HEK293T (cell line): ENCODE measurements around the gene TUBG2.

Experiments
- ARNT ChIP-seq: fragments of 450-650 bp; IDR thresholded peaks from 2 replicates; pipeline ENCODE4 v1.6.1; 2017; ENCODE audit warnings: mild to moderate bottlenecking
- BHLHE40 ChIP-seq: fragments of 450-650 bp; IDR thresholded peaks from 2 replicates; pipeline ENCODE4 v1.6.1; 2016; ENCODE audit warnings: mild to moderate bottlenecking, moderate library complexity, borderline replicate concordance
- CTBP1 ChIP-seq: fragments of 450-650 bp; IDR thresholded peaks from 2 replicates; pipeline ENCODE4 v1.6.1; 2016; ENCODE audit warnings: borderline replicate concordance
- ELF4 ChIP-seq: fragments of 450-650 bp; IDR thresholded peaks from 2 replicates; pipeline ENCODE4 v1.6.1; 2017; ENCODE audit warnings: antibody characterized with exemption
- FOXA1 ChIP-seq: fragments of 450-650 bp; IDR thresholded peaks from 2 replicates; pipeline ENCODE4 v1.6.1; 2016; ENCODE audit warnings: mild to moderate bottlenecking
- FOXK2 ChIP-seq: fragments of 450-650 bp; IDR thresholded peaks from 2 replicates; pipeline ENCODE4 v1.6.1; 2016; ENCODE audit warnings: mild to moderate bottlenecking
- FOXM1 ChIP-seq: fragments of 450-650 bp; IDR thresholded peaks from 2 replicates; pipeline ENCODE4 v1.6.1; 2017; ENCODE audit warnings: mild to moderate bottlenecking, borderline replicate concordance
- HDGF ChIP-seq: fragments of 450-650 bp; IDR thresholded peaks from 2 replicates; pipeline ENCODE4 v1.6.1; 2017; ENCODE audit warnings: antibody characterized with exemption, borderline replicate concordance
- LEF1 ChIP-seq: fragments of 450-650 bp; IDR thresholded peaks from 2 replicates; pipeline ENCODE4 v1.6.1; 2017; ENCODE audit warnings: mild to moderate bottlenecking, borderline replicate concordance
- PKNOX1 ChIP-seq: fragments of 450-650 bp; IDR thresholded peaks from 2 replicates; pipeline ENCODE4 v1.6.1; 2016
- SP1 ChIP-seq: fragments of 450-650 bp; IDR thresholded peaks from 2 replicates; pipeline ENCODE4 v1.6.1; 2017
- SUZ12 ChIP-seq: fragments of 450-650 bp; IDR thresholded peaks from 2 replicates; pipeline ENCODE4 v1.6.1; 2016; ENCODE audit warnings: mild to moderate bottlenecking
- TARDBP ChIP-seq: fragments of 450-650 bp; IDR thresholded peaks from 2 replicates; pipeline ENCODE4 v1.6.1; 2016
- ZNF384 ChIP-seq: fragments of 450-650 bp; IDR thresholded peaks from 2 replicates; pipeline ENCODE4 v1.6.1; 2016

- no peak for TF ChIP-seq FOXA1
- TF ChIP-seq SP1: no peak
- 0 out of 2 replicates have a peak, but pooled peaks have one; percentile 54 for TF ChIP-seq FOXM1
- TF ChIP-seq BHLHE40: no peak
- no peak for TF ChIP-seq ARNT
- TF ChIP-seq ELF4: no peak
- TF ChIP-seq HDGF: no peak
- no peak for TF ChIP-seq CTBP1
- no peak for TF ChIP-seq ZNF384
- TF ChIP-seq TARDBP: no peak
- TF ChIP-seq LEF1: no peak
- TF ChIP-seq SUZ12: no peak
- TF ChIP-seq PKNOX1: no peak
- no peak for TF ChIP-seq FOXK2
These were observed 19.1 kb downstream of the TUBG2 start for GRCh38 chr17:42677921-42678781.
